Stimulated activated CD4-positive, alpha-beta T cell treated with anti-CD3 and anti-CD28 coated beads, Interleukin-2, amount 100 ng/mL, for 4 hours (primary cell): Measurements from ENCODE around the gene IMMP2L.

Experiments
- DNase-seq: peaks from one replicate; pipeline ENCODE4 v3.0.0-alpha.2; 2020; ENCODE audit warnings: low read depth

IMMP2L gene

GRCh38 chr7:110921595-110922151 is 640.6 kb downstream of the IMMP2L start:
- DNase-seq, result no peak

DNA sequence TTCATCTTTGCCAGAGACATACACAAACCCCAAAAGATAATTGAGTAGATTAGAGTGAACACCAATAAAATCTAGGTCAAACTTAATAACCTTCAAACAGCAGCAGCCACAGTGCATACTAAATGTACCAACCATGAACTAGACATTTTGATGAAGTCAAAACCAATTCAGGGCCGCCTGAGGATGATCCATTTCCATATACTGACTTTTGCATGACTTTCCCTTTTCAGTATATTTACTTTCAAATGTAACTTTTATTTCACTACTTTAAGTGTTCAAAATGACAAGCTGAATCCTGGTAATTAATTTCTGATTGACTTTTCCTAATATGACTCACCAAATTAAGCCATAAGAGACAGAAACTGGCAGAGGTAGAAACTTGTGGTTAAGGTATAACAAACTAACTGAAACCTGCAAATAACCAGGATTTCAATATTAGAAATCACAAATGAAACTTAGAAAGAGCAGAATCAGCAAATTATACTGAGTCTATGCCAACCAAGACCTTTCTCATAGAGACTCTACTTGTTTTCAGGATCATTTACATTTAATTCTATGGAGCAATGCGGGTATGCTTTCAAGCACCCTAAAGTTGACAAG is 643.2 kb downstream of the IMMP2L start:
- DNase-seq, result no peak

GRCh38 chr7:110914263-110914662 is 648.0 kb downstream of the IMMP2L start:
- DNase-seq, result no peak

DNA sequence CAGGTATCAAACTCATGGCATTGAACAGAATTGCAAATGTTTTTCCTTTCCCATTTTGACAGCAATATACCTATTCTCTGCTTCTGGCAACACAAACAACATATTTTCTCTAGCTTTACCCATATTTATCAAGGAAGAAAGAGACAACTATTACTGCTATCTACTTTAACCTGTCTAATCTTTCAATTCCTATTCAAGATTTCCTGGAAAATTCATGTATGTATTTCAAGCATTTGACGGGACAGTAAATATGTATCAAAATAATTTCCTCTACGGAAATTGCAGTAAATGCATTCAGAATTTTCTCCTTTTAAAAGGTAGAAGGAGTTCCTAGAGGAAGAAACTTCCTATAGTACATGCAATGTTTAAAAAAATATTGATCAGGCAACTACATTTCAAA is 650.7 kb downstream of the IMMP2L start:
- DNase-seq, result no peak

- DNase-seq, result no peak
Observed at GRCh38 chr7:110909117-110909516, 653.2 kb downstream of the IMMP2L start.

- no peak for DNase-seq
Observed at GRCh38 chr7:110905773-110906566, 656.3 kb downstream of the IMMP2L start.

DNA sequence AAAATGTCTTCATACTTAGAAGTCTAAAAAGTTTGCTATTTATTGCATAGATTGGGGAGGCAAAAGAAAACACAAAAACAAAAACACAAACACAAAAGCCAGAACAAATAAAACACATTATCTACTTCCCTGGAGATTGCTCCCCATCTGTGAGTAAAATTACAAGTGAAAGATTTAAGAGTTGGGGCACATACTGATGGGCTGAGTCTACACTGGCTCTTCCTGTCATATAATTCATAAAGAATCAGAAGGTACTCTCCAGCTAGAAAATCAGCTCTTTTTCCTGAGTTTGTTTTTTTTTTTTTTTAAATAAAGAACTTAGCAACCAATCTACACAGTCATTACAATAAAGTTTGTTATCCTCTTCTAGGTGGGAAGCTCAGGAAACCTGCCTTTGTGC is 663.8 kb downstream of the IMMP2L start:
- DNase-seq, result no peak

- no peak for DNase-seq
Observed at GRCh38 chr7:110897538-110897937, 664.8 kb downstream of the IMMP2L start.

GRCh38 chr7:110894111-110894510 is 668.2 kb downstream of the IMMP2L start:
- DNase-seq, result no peak

GRCh38 chr7:110891197-110891596 is 671.1 kb downstream of the IMMP2L start:
- no peak for DNase-seq

GRCh38 chr7:110890101-110890500 is 672.2 kb downstream of the IMMP2L start:
- no peak for DNase-seq

DNA sequence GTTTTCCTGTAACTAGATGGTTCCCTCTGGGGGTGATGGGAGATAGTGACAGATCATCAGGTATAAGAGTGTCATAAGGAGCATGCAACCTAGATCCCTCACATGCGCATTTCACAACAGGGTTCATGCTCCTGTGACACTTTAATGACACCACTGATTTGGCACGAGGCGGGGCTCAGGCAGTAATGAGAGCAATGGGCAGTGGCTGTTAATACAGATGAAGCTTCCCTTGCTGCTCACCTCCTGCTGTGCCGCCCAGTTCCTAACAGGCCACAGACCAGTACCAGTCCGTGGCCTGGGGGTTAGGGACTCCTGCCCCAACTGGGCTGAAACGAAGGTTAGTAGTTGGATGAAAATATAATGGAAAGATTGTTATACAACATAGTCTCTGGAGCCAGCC is 673.0 kb downstream of the IMMP2L start:
- DNase-seq, result no peak

DNA sequence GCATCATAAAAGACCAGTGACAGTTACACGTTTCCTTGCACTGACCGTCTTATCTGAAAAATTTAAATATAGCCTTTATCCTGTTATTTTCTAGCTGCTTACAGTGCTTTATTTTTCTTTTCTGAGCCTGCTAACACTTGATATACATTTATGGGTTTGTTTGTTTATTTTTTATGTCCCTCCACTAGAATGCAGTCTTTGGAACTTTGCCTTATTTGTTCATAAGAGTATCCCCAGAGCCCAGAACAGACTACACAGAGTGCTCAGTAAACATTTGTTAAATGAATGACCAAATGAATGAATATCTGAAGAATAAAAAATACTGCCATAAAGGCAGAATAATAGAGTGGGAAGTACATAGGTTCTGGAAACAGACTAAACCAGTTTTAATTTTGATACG is 673.7 kb downstream of the IMMP2L start:
- DNase-seq, result no peak

- no peak for DNase-seq
Observed at GRCh38 chr7:110885474-110885873, 676.8 kb downstream of the IMMP2L start.

DNA sequence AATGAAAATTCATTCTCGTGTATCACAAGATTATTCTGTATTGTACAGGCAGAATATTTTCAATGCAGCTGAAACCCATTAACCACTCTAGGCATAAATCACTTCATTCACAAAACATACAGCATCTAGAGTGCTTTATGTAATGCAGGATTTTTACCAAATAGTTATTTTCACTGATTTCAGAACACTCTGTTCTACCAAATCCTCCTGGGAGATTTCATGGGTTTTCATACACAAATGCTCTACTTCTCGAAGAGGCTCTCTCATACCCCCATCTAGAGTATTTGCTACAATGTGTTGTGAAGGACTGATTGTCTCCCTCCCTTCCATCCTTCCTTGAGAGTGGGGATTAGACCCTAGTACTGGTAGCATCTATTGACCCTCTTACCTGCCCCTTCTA is 680.6 kb downstream of the IMMP2L start:
- DNase-seq, result no peak

DNA sequence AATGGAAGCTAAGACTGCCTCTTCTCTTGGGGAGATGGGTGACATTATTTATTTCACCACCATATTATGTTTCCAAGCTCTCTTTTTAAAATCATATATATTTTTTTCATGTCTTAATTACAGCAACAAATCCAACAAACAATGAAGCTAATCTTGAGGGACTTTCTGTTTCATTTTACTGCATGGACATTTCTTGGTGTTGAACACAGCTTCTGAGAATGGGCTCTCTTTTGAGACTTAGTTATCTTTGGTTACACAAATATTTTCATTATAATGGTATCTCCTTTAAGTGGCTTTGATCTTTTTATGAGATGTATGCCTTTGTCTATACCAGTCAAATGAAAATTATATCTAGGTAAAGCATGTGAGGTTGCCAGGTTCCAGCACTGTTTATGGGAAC is 681.3 kb downstream of the IMMP2L start:
- no peak for DNase-seq

GRCh38 chr7:110877016-110877415 is 685.3 kb downstream of the IMMP2L start:
- DNase-seq, result no peak

DNA sequence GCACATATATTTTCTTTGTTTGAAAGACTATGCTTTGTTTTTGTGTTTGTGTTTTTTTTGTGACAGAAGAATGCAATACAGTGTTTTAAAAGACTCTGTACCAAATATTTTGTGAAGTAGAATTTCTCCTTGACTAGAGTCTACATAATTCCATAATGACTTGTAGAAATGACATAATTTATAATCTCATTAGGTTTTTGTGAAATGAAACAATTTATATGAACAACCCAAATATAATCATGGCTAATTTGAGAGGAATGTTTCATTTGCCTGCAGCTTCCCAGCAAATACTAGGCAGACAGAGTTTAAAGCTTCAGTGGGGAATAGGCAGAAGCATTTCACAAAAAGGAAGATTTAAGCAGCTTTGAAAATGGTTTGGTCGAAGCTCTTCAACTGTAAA is 686.9 kb downstream of the IMMP2L start:
- no peak for DNase-seq

DNA sequence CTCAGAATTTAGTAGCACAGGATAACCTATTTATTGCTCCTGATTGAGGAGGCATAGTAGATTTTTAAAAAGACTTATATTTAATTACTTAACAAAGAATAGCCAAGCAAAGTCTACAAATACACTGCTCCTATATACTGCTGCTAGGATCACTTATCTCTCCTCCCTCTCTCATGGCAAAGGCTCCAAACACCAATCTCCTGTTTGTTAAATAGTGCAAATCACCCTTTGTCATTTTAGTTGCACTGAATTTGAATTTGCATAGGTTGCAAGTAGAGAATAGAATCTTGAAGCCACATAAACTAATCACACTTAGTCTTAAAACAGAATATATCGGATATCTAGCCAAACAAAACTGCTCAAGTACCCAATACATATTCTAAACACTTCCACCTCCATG is 690.4 kb downstream of the IMMP2L start:
- DNase-seq, result no peak

GRCh38 chr7:110870926-110871325 is 691.4 kb downstream of the IMMP2L start:
- no peak for DNase-seq

DNA sequence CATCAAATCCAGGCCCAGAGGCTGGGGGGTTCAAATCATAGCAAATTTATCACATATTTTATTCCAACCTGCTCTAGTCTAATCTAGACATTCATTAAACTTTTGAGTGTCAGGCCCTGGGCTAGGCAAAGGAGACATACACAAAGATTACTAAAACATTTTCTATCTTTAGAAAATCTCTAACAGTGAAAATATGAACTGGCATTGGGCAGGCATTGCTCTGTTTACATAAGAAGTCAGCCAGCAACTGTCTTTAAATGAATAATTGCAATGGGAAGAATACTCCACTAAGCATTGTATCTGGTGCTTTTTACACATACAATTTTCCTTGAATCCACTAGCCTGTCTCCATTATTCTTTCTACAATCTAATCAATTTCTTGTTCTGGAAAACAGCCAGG is 693.8 kb downstream of the IMMP2L start:
- DNase-seq, result no peak

GRCh38 chr7:110867771-110868170 is 694.5 kb downstream of the IMMP2L start:
- no peak for DNase-seq

DNA sequence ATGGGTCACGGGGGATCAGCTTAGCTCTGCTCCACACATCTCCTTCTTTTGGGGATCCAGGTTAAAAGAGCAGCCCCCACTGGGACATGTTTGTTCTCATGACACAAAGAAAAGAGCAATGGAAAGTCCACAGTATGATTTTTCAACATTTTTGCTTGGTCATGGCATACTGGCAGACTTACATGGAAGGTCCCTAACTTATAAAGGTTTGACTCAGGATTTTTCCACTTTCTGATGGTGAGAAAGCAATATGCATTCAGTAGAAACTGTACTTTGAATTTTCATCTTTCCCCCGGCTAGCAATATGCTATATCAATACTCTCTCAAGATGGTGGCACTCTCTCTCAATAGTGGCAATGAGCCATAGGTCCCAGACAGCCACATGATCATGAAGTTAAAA is 699.0 kb downstream of the IMMP2L start:
- no peak for DNase-seq

DNA sequence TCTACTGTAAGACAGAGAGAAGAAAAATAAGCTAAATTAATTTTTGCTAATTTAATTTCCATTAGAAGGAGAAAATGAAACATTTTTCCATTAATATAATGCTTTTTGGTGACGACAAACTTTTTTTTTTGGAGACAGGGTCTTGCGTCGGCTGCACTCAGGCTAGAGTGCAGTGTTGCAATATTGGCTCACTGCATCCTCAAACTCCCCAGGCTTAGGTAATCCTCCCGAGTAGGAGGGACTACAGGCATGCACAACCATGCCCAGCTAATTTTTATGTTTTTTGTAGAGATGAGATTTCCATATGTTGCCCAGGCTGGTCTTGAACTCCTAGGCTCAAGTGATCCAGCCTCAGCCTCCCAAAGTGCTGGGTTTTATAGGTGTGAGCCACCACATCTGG is 701.1 kb downstream of the IMMP2L start:
- DNase-seq, result no peak
